ENCODE data around the gene KLK5.

DNA sequence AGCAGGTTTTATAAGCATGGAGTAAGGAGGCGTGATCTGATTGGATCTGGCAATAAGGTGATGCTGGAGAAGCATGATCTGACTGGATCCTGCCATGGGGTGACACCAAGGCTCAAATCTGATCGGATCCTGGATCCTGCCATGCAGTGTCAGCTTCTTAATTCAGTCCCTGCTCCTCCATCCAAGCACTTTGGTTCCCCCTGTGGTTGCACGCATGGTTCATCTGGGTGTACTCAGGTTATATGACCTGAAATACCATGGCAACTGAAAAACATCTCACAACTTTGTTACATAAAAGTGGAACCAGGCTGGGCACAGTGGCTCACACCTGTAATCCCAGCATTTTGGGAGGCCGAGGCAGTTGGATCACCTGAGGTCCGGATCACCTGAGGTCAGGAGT is 24.0 kb downstream of the KLK5 start:
- TF ChIP-seq, protein P1, sequence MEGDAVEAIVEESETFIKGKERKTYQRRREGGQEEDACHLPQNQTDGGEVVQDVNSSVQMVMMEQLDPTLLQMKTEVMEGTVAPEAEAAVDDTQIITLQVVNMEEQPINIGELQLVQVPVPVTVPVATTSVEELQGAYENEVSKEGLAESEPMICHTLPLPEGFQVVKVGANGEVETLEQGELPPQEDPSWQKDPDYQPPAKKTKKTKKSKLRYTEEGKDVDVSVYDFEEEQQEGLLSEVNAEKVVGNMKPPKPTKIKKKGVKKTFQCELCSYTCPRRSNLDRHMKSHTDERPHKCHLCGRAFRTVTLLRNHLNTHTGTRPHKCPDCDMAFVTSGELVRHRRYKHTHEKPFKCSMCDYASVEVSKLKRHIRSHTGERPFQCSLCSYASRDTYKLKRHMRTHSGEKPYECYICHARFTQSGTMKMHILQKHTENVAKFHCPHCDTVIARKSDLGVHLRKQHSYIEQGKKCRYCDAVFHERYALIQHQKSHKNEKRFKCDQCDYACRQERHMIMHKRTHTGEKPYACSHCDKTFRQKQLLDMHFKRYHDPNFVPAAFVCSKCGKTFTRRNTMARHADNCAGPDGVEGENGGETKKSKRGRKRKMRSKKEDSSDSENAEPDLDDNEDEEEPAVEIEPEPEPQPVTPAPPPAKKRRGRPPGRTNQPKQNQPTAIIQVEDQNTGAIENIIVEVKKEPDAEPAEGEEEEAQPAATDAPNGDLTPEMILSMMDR (IDR thresholded peaks at IDR 0.05), result no peak
- no peak for TF ChIP-seq POLR2A (IDR thresholded peaks at IDR 0.05)
- TF ChIP-seq POLR2AphosphoS5 (IDR thresholded peaks at IDR 0.05), result no peak
